Keratinocyte (primary cell): Measurements from ENCODE around the gene MINK1. TPM values are rescaled to one million over a fixed set of nuclear protein-coding genes. Genes with fewer than 3 reads are reported as not detected.
A peak's percentile ranks its signal among the peaks of the same experiment; 100 is the strongest.

Experiments
- DNase-seq: peaks from one replicate; pipeline ENCODE4 v3.0.0-alpha.2; 2011; ENCODE audit warnings: low read depth, missing footprints, low spot score
- FAIRE-seq: peaks from 2 replicates; lab custom pipeline; 2011; peaks lifted over from hg19 to GRCh38; lab: Jason Lieb, UNC
- H2AFZ ChIP-seq: 2 replicates; pipeline ENCODE4 v1.6.0; 2012; ENCODE audit warnings: low read length, control low read depth, inconsistent platforms; ENCODE audit not compliant: control insufficient read depth
- H3K27ac ChIP-seq: 2 replicates; pipeline ENCODE4 v1.5.1; 2011; ENCODE audit warnings: low read length; ENCODE audit not compliant: control insufficient read depth, insufficient read depth
- H3K27me3 ChIP-seq: 3 replicates; pipeline ENCODE4 v1.6.0; 2011; ENCODE audit warnings: low read length; ENCODE audit not compliant: control insufficient read depth, insufficient read depth; ENCODE audit errors: extremely low read depth
- H3K36me3 ChIP-seq, 2 experiments: 2 replicates in 1 of 2; 3 replicates in 1 of 2; pipeline ENCODE4 v1.5.1; 2011; ENCODE audit warnings: low read length in 2 of 2, mild to moderate bottlenecking in 1 of 2; ENCODE audit not compliant: control insufficient read depth in 2 of 2, insufficient read depth in 2 of 2; ENCODE audit errors: extremely low read depth in 1 of 2
- H3K4me1 ChIP-seq: 3 replicates; pipeline ENCODE4 v1.5.1; 2011; ENCODE audit warnings: low read length; ENCODE audit not compliant: control insufficient read depth, insufficient read depth; ENCODE audit errors: extremely low read depth
- H3K4me2 ChIP-seq: 3 replicates; pipeline ENCODE4 v1.6.0; 2011; ENCODE audit warnings: low read depth, low read length; ENCODE audit not compliant: control insufficient read depth, insufficient read depth; ENCODE audit errors: extremely low read depth
- H3K4me3 ChIP-seq, 3 experiments: fragments of 200-600 bp in 1 of 3; sonication (generic) in 1 of 3; 2 replicates in 2 of 3; 3 replicates in 1 of 3; pipeline ENCODE4 v1.5.1; 2011 to 2016; ENCODE audit warnings: low read length in 3 of 3, mild to moderate bottlenecking in 3 of 3, control low read depth in 2 of 3, inconsistent platforms in 1 of 3, low read depth in 1 of 3, mixed read lengths in 1 of 3, mixed run types in 1 of 3, moderate library complexity in 1 of 3; ENCODE audit not compliant: control insufficient read depth in 2 of 3, insufficient read depth in 2 of 3; ENCODE audit errors: extremely low read depth in 1 of 3
- H3K79me2 ChIP-seq: 2 replicates; pipeline ENCODE4 v1.6.0; 2012; ENCODE audit warnings: low read length; ENCODE audit not compliant: control insufficient read depth, insufficient read depth
- H3K9ac ChIP-seq: 3 replicates; pipeline ENCODE4 v1.6.0; 2011; ENCODE audit warnings: low read length; ENCODE audit not compliant: control insufficient read depth, insufficient read depth; ENCODE audit errors: extremely low read depth
- H3K9me1 ChIP-seq: 3 replicates; pipeline ENCODE4 v1.6.0; 2011; ENCODE audit warnings: low read length; ENCODE audit not compliant: control insufficient read depth, insufficient read depth; ENCODE audit errors: extremely low read depth
- H3K9me3 ChIP-seq: 2 replicates; pipeline ENCODE4 v1.5.1; 2012; ENCODE audit warnings: low read depth, low read length; ENCODE audit not compliant: control insufficient read depth
- H4K20me1 ChIP-seq: 3 replicates; pipeline ENCODE4 v1.6.0; 2011; ENCODE audit warnings: low read length; ENCODE audit not compliant: control insufficient read depth, insufficient read depth; ENCODE audit errors: extremely low read depth
- EZH2 ChIP-seq: IDR thresholded peaks from one replicate; pipeline ENCODE4 v1.6.1; 2012; ENCODE audit warnings: inconsistent platforms, mild to moderate bottlenecking, low read length, moderate library complexity
- dilution Hi-C: fragments of 300-500 bp; cut with MboI; formaldehyde crosslinking; loops from one replicate; pipeline ENCODE4 v1.7.0; 2020; ENCODE audit warnings: low sequenced_read_pairs; ENCODE audit not compliant: extremely low pct_ligation_motif_present
- polyA plus RNA-seq, 5 experiments: library from polyadenylated mRNA; depleted of rRNA in 3 of 5; stranded (reverse) in 3 of 5; stranded (forward) in 1 of 5; unstranded in 1 of 5; fragments of >200 nt; gene quantifications; 1 replicate in 1 of 5; 2 replicates in 3 of 5; 3 replicates in 1 of 5; pipeline versions ENCODE4 v1.2.1 to v1.2.3, GENCODE V29; 2011 to 2012; ENCODE audit warnings: missing spikeins in 2 of 5, low read depth in 1 of 5, low replicate concordance in 1 of 5
- TF ChIP-seq, protein P1 (sequence below), 3 experiments: IDR thresholded peaks in 1 of 3; conservative IDR thresholded peaks in 1 of 3; optimal IDR thresholded peaks in 1 of 3; 2 replicates in 2 of 3; 3 replicates in 1 of 3; pipeline versions ENCODE3 to v1.5.1; 2011; ENCODE audit warnings: low read length in 3 of 3, mild to moderate bottlenecking in 3 of 3, moderate library complexity in 2 of 3, control low read depth in 1 of 3, inconsistent platforms in 1 of 3; ENCODE audit not compliant: insufficient read depth in 2 of 3; ENCODE audit errors: extremely low read depth in 1 of 3

MINK1 gene
- polyA plus RNA-seq, 1 donor (not counting 4 experiments of a cell fraction or from before 2014, with no cell fraction given), result 82.8 TPM

GRCh38 chr17:4944554-4945175, 111.5 kb downstream of the MINK1 start:
- Histone ChIP-seq H3K4me1 (peaks cover 39% of the 10 kb centered on the region), H3K9ac (peak overlapping the region; percentile 94)

GRCh38 chr17:4945176-4945943, 112.2 kb downstream of the MINK1 start:
- H3K36me3 ChIP-seq, result peaks cover 27 to 34% of the 10 kb centered on the region in 2 experiments
- peak overlapping the region; percentile 43 to 99 (median 97) for H3K4me3 ChIP-seq
- no peaks in the 10 kb centered on the region for H3K9me1 ChIP-seq
- no peaks in the 10 kb centered on the region for H3K27me3 ChIP-seq
- peaks cover 42% of the 10 kb centered on the region for H3K4me1 ChIP-seq
- H4K20me1 ChIP-seq, result peaks cover 15% of the 10 kb centered on the region
- H3K9me3 ChIP-seq, result no peaks in the 10 kb centered on the region
- peak overlapping the region; percentile 91 for H3K27ac ChIP-seq
- H3K9ac ChIP-seq, result peak overlapping the region; percentile 94
- peaks cover 61% of the 10 kb centered on the region for H3K79me2 ChIP-seq
- FAIRE-seq (peak; percentile 90), DNase-seq (peak; percentile 88)
- H3K4me2 ChIP-seq, result peak overlapping the region; percentile 100
- dilution Hi-C loops, result loop anchor here (10.0 kb wide), 1 partner anchor 59 kb away; no protein-coding TSS in a partner anchor
- TF ChIP-seq, protein P1, sequence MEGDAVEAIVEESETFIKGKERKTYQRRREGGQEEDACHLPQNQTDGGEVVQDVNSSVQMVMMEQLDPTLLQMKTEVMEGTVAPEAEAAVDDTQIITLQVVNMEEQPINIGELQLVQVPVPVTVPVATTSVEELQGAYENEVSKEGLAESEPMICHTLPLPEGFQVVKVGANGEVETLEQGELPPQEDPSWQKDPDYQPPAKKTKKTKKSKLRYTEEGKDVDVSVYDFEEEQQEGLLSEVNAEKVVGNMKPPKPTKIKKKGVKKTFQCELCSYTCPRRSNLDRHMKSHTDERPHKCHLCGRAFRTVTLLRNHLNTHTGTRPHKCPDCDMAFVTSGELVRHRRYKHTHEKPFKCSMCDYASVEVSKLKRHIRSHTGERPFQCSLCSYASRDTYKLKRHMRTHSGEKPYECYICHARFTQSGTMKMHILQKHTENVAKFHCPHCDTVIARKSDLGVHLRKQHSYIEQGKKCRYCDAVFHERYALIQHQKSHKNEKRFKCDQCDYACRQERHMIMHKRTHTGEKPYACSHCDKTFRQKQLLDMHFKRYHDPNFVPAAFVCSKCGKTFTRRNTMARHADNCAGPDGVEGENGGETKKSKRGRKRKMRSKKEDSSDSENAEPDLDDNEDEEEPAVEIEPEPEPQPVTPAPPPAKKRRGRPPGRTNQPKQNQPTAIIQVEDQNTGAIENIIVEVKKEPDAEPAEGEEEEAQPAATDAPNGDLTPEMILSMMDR (optimal IDR thresholded peaks at IDR 0.05 in 1 of 3, IDR thresholded peaks at IDR 0.05 in 1 of 3, conservative IDR thresholded peaks at IDR 0.05 in 1 of 3; ENCODE audit: extremely low read depth in 1 of 3, insufficient read depth in 2 of 3, low read length in 3 of 3), result no peak
- TF ChIP-seq EZH2, result no peak
- H2AFZ ChIP-seq, result no peak overlapping the region

More at GRCh38 chr17:4944554-4945175, 111.5 kb downstream of the MINK1 start:
- FAIRE-seq, result no peak
- dilution Hi-C loops, result loop anchor here (10.0 kb wide), 1 partner anchor 60 kb away; no protein-coding TSS in a partner anchor
- H3K27ac ChIP-seq, result peak overlapping the region; percentile 91
- DNase-seq, result no peak
- H3K27me3 ChIP-seq, result no peaks in the 10 kb centered on the region
- H3K9me1 ChIP-seq, result no peaks in the 10 kb centered on the region
- no peaks in the 10 kb centered on the region for H3K9me3 ChIP-seq
- H2AFZ ChIP-seq, result no peak overlapping the region
- peaks cover 15% of the 10 kb centered on the region for H4K20me1 ChIP-seq
- no peak for TF ChIP-seq EZH2
- TF ChIP-seq, protein P1 (optimal IDR thresholded peaks at IDR 0.05 in 1 of 3, IDR thresholded peaks at IDR 0.05 in 1 of 3, conservative IDR thresholded peaks at IDR 0.05 in 1 of 3; ENCODE audit: extremely low read depth in 1 of 3, insufficient read depth in 2 of 3, low read length in 3 of 3), result no peak
- H3K4me2 ChIP-seq, result peak overlapping the region; percentile 100
- H3K4me3 ChIP-seq, result peak overlapping the region in 2 of 3 experiments; percentile 25 to 97
- peaks cover 61% of the 10 kb centered on the region for H3K79me2 ChIP-seq
- H3K36me3 ChIP-seq, result peaks cover 27 to 34% of the 10 kb centered on the region in 2 experiments
